AG10803 (cell line): ENCODE measurements around the gene DCUN1D3.
"Not testable (repeated sequence)": the region's sequence is repeated elsewhere in the genome, so short reads cannot be mapped to it uniquely, and the experiment has no call there.

ENCODE experiments used
- DNase-seq: peaks from one replicate; pipeline ENCODE4 v3.0.0; 2010; ENCODE audit warnings: low read depth
- H3K4me3 ChIP-seq: 2 replicates; pipeline ENCODE4 v1.5.1; 2011; ENCODE audit warnings: mild to moderate bottlenecking, low read length, control low read depth
- CTCF ChIP-seq: conservative IDR thresholded peaks from 2 replicates; pipeline ENCODE4 v1.5.1; 2011; ENCODE audit warnings: mild to moderate bottlenecking, low read length, control low read depth, inconsistent platforms

DCUN1D3 gene

GRCh38 chr16:20862162-20862960 lies 37.8 kb downstream of the DCUN1D3 start:
- TF ChIP-seq CTCF = no peak
- no peak for DNase-seq
- H3K4me3 ChIP-seq = no peak overlapping the region

- not testable (repeated sequence) for H3K4me3 ChIP-seq, DNase-seq
These were observed 39.2 kb downstream of the DCUN1D3 start for GRCh38 chr16:20860995-20861394.

GRCh38 chr16:20860361-20860760 lies 39.8 kb downstream of the DCUN1D3 start:
- no peak for DNase-seq
- H3K4me3 ChIP-seq = no peak overlapping the region
- TF ChIP-seq CTCF = no peak

DNA sequence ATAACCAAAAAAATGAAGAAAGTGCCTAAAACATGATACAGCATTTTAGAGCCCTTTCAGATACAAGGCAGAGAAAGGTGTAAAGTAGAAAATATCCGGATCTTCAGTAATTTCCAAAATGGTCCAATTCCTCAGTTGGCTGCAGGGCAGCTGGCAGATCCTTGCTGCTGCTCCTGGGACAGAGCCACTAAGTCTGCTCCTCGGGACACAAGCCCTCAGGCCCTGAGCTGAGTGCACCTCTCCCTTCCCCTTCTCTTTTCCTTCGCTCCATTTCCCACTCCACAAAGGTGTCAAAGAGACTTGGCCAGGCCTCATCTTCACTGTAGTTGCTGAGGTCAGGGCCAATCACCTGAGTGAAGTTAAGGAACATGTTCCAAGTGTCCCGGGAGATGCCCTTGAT lies 40.5 kb downstream of the DCUN1D3 start:
- no peak for TF ChIP-seq CTCF
- H3K4me3 ChIP-seq = no peak overlapping the region
- no peak for DNase-seq

DNA sequence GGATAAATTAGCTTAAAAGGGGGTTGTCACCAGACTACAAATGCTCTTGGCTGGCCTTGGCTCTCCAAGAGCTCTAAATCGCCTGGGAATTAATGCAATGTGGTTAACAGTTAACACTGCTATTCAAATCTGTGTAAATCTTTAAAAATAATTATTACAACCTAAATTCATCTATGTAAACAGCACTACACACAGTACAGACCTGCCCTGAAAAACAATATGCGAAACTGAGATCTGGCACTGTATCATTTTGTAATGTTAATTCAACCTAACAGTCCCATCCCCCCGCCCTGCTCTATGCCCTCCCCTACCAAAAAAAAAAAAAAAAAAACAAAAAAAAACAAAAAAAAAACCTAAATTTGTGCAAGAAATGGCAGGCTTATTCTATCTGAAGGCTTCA lies 40.9 kb downstream of the DCUN1D3 start:
- no peak overlapping the region for H3K4me3 ChIP-seq
- TF ChIP-seq CTCF = no peak
- no peak for DNase-seq

DNA sequence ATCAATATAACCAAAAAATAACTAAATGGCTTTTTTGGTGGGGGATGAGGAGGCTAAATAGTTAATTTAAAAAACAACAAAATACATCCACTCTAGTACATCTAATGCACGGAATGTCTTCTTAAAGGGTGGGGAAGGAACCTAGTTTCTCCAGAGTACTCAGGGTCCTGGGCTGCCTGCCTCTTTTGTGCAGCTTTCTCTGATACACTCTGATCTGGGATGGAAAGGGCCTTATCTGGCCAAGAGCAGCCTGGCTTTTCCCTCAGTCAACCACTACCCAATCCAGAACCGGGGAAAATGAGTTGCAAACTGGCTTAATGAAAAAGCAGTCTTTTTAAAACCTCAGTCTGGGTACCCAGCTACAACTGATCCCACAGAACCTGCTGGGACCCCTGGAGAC lies 42.9 kb downstream of the DCUN1D3 start:
- no peak overlapping the region for H3K4me3 ChIP-seq
- no peak for TF ChIP-seq CTCF
- no peak for DNase-seq

DNA sequence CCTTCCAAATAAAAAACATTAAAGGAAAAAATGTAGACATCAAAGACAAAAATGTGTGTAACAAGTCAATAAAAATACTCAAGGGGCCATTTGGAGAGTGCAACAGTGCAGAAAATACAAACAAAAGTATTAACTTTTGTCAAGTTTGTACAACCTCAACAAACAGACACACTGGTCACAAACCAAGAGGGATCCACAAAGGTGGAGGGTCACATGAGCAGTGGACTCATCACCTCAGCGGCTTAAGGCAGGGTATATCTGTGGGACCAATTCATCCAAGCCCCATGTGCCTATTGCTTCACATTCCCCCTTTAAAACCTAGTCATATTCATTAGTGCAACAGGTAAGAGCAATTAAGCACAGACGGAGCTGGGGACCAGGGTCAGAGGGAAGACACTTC lies 45.2 kb downstream of the DCUN1D3 start:
- TF ChIP-seq CTCF = no peak
- no peak overlapping the region for H3K4me3 ChIP-seq
- no peak for DNase-seq
